Muscle layer of colon (tissue), 2 donors: Measurements from ENCODE around the gene PBX3.

Experiments used
- H3K27ac ChIP-seq: one replicate; pipeline ENCODE4 v1.7.0; 2013; ENCODE audit warnings: low read depth, mild to moderate bottlenecking, low read length, moderate library complexity
- H3K27me3 ChIP-seq, 2 donors: one replicate each; pipeline ENCODE4 v1.7.0; 2013; ENCODE audit warnings: low read length in 2 of 2, mild to moderate bottlenecking in 2 of 2; ENCODE audit not compliant: insufficient read depth in 2 of 2, control insufficient read depth in 1 of 2
- H3K36me3 ChIP-seq: one replicate; pipeline ENCODE4 v1.7.0; 2013; ENCODE audit warnings: mild to moderate bottlenecking, low read length; ENCODE audit not compliant: insufficient read depth
- H3K4me1 ChIP-seq: one replicate; pipeline ENCODE4 v1.7.0; 2013; ENCODE audit warnings: mild to moderate bottlenecking, low read length; ENCODE audit not compliant: insufficient read depth
- H3K4me3 ChIP-seq, 2 donors: one replicate each; pipeline ENCODE4 v1.7.0; 2013; ENCODE audit warnings: low read length in 2 of 2, low read depth in 1 of 2, mild to moderate bottlenecking in 1 of 2, moderate library complexity in 1 of 2
- H3K9ac ChIP-seq: one replicate; pipeline ENCODE4 v1.7.0; 2013; ENCODE audit warnings: low read length
- H3K9me3 ChIP-seq: one replicate; pipeline ENCODE4 v1.7.0; 2013; ENCODE audit warnings: mild to moderate bottlenecking, low read length
- donor health status: abdominal sarcoma.
- donor health status: Adenocarcinoma of cecum.

Gene PBX3

DNA sequence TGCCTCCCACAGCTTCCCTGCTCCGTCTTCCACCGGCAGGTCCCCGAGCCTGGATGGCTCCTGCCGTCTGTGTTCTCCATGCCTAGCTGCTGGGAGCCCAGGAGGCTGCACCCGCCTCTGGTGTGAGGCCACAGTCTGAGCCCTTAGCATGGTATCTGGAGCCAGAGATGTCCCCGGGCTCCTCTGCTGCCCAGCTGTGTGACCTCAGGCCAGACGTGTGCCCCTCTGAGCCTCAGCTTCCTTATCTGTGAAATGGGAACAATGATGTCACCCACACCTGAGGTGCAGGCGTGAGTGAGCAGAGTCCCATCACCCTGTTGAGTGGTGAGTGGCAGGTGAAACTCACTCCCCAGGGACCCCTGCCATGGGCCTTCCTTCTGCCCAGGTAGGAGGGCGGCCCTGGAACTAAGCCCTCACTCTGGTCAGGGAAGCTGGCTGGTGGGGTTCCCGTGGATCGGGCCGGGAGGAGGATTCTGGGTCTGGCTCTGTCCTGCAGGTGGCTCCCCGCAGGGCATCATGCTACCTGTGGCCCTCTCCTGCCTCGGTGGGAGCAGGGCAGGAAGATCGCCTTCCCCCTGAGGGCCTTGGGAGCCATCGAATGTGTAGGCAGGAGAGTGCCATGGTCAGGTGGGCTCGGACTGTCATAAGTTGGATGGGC, 239.0 kb downstream of the PBX3 start:
- H3K4me3 ChIP-seq = no peak overlapping the region
- no peak overlapping the region for H3K27ac ChIP-seq
- H3K36me3 ChIP-seq = no peaks in the 10 kb centered on the region
- H3K9ac ChIP-seq = no peak overlapping the region
- no peaks in the 10 kb centered on the region for H3K27me3 ChIP-seq
- no peaks in the 10 kb centered on the region for H3K9me3 ChIP-seq
- no peaks in the 10 kb centered on the region for H3K4me1 ChIP-seq

DNA sequence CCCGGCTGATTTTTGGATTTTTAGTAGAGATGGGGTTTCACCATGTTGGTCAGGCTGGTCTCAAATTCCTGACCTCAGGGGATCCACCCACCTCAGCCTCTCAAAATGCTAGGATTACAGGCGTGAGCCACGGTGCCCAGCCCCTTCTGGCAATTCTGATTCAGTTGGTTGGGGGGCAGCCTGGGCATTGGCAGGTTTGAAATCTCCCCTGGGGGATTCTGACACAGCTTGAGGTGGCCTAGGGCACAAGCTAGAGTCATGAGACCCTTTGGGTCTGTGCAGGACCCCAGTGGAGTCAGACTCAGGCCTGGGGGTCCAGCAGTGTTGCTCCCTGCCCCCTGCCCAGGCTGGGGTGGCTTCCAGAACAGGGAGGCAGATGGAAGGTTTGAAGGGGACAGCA, 239.8 kb downstream of the PBX3 start:
- Histone ChIP-seq H3K27me3 (no peaks in the 10 kb centered on the region), H3K27ac (no peak overlapping the region), H3K4me3 (no peak overlapping the region), H3K9ac (no peak overlapping the region), H3K4me1 (no peaks in the 10 kb centered on the region), H3K9me3 (no peaks in the 10 kb centered on the region), H3K36me3 (no peaks in the 10 kb centered on the region)

DNA sequence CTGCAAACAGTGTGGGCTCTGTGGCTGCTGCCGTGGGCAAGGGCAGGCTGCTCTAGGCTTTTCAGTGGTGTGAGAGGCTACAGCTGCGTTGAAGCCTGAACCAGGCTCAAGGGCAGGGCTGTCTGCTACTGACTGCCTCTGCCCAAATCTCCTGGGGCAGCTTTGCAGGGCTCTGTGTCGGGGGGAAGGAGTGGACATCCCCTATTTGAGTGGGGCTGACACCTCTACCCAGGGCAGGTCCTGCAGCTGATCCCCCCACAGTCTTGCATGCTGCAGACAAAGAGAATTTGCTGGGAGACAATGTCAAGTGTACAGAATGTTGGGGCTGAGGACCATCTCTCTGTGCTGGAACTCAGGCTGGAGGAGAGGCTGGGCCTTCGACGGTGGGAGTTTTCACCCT, 240.2 kb downstream of the PBX3 start:
- no peaks in the 10 kb centered on the region for H3K9me3 ChIP-seq
- no peak overlapping the region for H3K9ac ChIP-seq
- no peaks in the 10 kb centered on the region for H3K4me1 ChIP-seq

DNA sequence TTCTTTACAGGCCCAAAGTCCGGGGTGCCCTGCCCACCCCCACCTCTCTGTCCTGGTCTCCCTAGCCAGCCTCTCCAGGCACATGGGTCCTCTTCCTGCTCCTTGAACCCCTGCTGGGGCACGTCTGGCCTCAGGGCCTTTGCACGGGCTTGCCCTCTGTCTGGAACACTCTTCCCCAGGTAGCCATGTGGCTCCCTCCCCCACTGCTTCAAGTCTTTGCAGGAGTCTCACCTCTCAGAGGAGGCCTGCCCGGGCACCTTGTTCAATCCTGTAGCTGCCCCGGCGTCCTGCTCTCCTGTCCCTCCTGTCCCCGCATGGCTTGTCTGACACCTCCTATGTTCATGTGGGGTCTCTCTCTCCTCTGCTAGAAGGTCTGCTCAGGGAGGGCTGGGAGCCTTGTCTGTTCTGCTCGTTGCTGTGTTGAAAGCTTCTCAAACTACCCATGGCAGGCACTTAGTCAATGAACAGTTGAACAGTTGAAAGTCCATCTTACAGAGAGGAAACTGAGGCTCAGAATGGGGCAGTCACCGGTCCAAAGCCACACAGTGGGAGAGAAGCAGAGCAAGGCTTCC, 241.4 kb downstream of the PBX3 start:
- no peak overlapping the region for H3K4me3 ChIP-seq
- no peak overlapping the region for H3K9ac ChIP-seq
- H3K9me3 ChIP-seq = no peaks in the 10 kb centered on the region
- no peaks in the 10 kb centered on the region for H3K36me3 ChIP-seq
- H3K4me1 ChIP-seq = no peaks in the 10 kb centered on the region
- no peaks in the 10 kb centered on the region for H3K27me3 ChIP-seq
- no peak overlapping the region for H3K27ac ChIP-seq

More for the DNA sequence above, 240.2 kb downstream of the PBX3 start:
- Histone ChIP-seq H3K27me3 (no peaks in the 10 kb centered on the region), H3K36me3 (no peaks in the 10 kb centered on the region), H3K27ac (no peak overlapping the region), H3K4me3 (no peak overlapping the region)

DNA sequence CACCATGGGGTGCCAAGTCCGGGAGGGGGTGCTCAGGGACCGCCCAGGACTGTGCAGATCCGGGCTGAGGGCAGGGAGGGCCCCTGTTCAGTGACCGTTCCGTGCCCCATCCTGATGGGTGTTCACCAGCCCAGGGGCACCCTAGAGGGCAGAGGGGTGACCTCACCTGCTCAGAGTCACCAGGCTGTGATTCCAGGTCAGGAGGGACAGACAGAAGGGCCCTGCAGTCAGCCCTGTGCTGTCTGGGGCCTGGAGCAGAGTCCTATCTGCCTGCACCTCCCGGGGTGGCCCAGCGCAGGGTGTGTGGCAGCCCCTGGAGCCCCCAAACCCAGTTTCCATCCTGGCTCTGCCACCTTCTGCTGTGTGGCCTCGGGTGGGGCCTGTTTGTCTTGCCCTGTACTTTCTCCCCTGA, 241.9 kb downstream of the PBX3 start:
- Histone ChIP-seq H3K9ac (no peak overlapping the region), H3K9me3 (no peaks in the 10 kb centered on the region)

DNA sequence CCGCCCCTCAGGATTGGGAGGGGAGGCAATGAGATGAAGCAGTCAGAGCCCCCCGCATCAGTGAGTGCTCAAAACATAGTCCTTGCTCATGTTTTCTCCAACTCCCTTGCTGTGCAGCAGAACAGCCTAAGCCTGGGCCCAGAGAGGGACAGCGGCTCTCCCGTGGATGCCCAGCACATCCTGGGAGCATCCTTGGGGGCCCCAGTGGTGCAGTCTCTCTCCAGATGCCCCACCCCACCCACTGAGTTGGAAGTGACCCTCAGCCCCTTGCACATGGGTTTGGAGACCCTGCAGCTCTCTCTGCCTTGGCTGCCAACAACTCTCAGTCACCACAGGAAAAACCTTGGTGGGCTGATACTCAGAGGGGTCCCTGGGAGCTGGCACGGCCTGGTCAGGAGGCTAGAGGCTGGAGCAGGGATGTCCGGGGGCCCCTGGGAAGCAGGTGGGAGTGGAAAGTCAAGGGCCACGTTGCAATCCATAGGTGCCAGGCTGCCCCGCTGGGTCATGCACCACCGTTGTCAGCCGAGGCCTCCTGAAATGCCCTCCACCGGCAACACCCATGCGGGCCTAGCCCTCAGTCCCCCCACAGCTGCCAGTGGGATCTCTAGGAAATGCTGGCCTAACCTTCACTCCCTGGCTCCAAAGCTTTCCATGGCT, 242.5 kb downstream of the PBX3 start:
- H3K27me3 ChIP-seq = no peaks in the 10 kb centered on the region
- no peak overlapping the region for H3K4me3 ChIP-seq
- no peak overlapping the region for H3K9ac ChIP-seq
- no peaks in the 10 kb centered on the region for H3K9me3 ChIP-seq
- no peak overlapping the region for H3K27ac ChIP-seq
- no peaks in the 10 kb centered on the region for H3K4me1 ChIP-seq
- H3K36me3 ChIP-seq = no peaks in the 10 kb centered on the region

More for the DNA sequence above, 241.9 kb downstream of the PBX3 start:
- no peaks in the 10 kb centered on the region for H3K27me3 ChIP-seq
- no peaks in the 10 kb centered on the region for H3K36me3 ChIP-seq
- H3K4me3 ChIP-seq = no peak overlapping the region
- no peaks in the 10 kb centered on the region for H3K4me1 ChIP-seq
- no peak overlapping the region for H3K27ac ChIP-seq

DNA sequence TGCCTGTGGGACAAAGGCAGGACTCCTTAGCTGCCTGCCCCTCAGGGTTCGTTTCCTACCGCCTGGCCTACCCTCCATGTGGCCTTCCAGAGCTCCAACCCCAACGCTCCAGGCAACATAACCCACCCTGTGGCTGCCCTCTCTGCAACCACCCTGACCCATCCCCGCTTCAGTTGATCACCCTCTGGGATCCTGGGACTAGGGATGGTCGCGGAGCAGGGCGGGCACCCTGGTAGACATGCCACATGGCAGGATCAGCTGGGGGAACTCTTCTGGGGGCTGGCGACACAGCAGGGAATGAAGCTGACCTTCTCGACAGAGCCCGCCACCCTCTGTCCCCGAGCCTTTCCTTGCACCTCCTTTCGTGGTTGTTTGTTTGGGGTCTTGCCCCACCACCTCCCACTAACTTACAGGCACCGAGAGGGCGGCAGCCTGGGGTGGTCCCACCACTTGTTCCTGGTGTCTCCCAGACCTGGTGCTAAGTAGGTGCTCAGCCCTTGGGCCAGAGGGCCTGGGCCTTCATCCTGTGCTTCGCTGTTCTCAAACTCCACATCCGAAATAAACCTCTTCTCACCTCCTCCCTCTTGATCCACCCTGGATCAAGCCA, 243.1 kb downstream of the PBX3 start:
- H3K36me3 ChIP-seq = no peaks in the 10 kb centered on the region
- no peak overlapping the region for H3K27ac ChIP-seq
- no peaks in the 10 kb centered on the region for H3K27me3 ChIP-seq
- no peaks in the 10 kb centered on the region for H3K9me3 ChIP-seq
- no peak overlapping the region for H3K4me3 ChIP-seq
- no peaks in the 10 kb centered on the region for H3K4me1 ChIP-seq
- H3K9ac ChIP-seq = no peak overlapping the region

DNA sequence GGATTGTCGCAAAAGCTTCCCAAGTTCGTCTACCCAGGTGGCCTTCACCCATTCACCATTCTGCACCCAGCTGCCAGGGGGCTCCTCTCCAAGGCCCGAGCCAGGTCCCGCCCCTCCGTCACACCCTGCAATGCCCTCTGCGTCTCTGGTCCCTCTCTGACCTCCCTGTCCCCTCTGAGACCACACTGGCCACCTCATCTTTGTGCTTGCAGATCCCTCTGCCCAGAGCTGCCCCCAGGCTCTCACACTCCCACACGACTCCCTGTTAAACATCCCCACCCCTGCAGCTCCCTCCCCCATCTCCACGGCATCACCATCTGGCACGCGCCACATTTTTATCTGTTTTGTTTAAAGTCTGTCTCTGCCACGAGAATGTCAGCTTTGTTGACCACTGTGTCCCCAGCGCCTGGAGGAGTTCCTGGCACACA, 243.6 kb downstream of the PBX3 start:
- Histone ChIP-seq H3K4me3 (no peak overlapping the region), H3K9me3 (no peaks in the 10 kb centered on the region), H3K4me1 (no peaks in the 10 kb centered on the region), H3K27ac (no peak overlapping the region), H3K36me3 (no peaks in the 10 kb centered on the region), H3K9ac (no peak overlapping the region), H3K27me3 (no peaks in the 10 kb centered on the region)

DNA sequence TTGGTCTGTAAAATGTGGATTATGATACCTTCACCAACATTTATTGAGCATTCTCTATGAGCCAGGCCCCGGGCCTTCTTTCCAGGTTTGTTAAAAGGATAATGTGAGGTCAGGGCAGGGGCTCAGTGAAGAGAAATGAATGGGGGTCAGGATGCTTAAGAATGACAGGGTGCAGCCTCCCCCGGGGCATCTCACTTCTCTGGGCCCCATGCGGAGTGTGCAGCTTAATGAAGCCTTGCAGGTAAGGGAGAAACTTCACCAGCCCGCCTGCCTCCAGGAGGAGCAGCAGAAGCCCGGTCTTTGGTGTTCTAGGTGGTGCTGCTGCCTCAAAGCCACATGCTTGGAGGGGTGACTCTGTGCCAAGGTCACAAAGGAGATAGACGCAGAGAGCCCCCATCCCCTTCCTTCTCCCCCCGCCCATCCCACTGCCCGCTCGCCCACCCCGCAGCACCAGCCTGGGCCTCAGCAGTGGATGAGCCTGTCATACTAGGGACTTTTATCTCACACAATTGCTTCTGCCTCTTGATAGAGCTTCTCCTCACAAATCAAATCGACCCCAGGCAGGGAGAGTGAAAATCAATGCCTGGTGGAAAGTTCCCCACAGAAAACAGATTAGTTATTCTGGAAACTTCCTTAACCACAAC, 244.8 kb downstream of the PBX3 start:
- Histone ChIP-seq H3K9ac (no peak overlapping the region), H3K27me3 (no peaks in the 10 kb centered on the region), H3K4me1 (no peaks in the 10 kb centered on the region), H3K9me3 (no peaks in the 10 kb centered on the region), H3K36me3 (no peaks in the 10 kb centered on the region), H3K27ac (no peak overlapping the region), H3K4me3 (no peak overlapping the region)

DNA sequence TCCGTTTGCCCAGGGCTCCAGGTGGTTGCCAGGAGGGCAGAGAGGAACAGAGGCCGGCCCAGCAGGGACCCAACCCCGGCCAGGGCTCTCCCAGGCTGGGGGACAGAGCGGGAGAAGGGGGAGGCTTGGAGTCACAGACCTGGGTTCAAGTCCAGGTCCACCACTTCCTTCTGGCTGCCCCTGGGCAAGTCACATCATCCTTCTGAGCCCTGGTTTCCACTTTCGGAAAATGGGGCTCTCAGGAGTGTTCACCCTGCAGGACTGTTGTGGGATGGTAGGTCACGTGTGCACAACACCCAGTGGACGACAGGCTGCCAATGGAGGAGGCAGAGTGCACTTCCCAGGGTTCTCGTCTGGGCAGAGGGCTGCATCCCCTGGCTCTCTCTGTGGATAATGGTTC, 245.4 kb downstream of the PBX3 start:
- Histone ChIP-seq H3K36me3 (no peaks in the 10 kb centered on the region), H3K9ac (no peak overlapping the region)

DNA sequence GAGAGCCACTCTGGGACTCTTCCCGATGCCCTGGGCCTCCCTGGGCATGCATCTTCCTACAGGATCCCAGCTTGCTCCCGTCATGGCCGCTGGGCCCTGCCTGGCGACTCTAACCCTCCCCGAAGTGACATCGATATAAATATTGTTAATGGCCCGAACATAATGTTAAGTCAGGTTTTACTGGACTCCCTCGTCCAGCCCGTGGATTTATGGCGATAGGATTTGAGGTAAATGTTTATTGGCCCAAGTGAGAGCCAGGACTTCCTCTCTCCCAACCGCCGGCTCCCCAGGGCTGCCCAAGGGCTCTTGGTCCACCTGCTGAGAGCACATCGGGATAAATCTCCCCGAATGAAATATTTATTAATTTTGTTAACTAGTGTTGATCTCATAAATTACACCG, 246.3 kb downstream of the PBX3 start:
- no peaks in the 10 kb centered on the region for H3K4me1 ChIP-seq
- no peaks in the 10 kb centered on the region for H3K9me3 ChIP-seq
- no peak overlapping the region for H3K4me3 ChIP-seq
- H3K9ac ChIP-seq = no peak overlapping the region
- H3K27me3 ChIP-seq = no peaks in the 10 kb centered on the region
- no peak overlapping the region for H3K27ac ChIP-seq
- H3K36me3 ChIP-seq = no peaks in the 10 kb centered on the region

More for the DNA sequence above, 245.4 kb downstream of the PBX3 start:
- no peaks in the 10 kb centered on the region for H3K27me3 ChIP-seq
- no peak overlapping the region for H3K27ac ChIP-seq
- no peaks in the 10 kb centered on the region for H3K4me1 ChIP-seq
- H3K9me3 ChIP-seq = no peaks in the 10 kb centered on the region
- no peak overlapping the region for H3K4me3 ChIP-seq
